ENCODE measurements around the gene BMPR1A.
"Not testable (repeated sequence)": the region's sequence is repeated elsewhere in the genome, so short reads cannot be mapped to it uniquely, and the experiment has no call there.

The BMPR1A gene

GRCh38 chr10:86904600-86904999, 148.2 kb downstream of the BMPR1A start:
- Histone ChIP-seq H3K4me1 (ENCODE audit: control insufficient read depth, low read depth, low read length) (no peaks in the 10 kb centered on the region), H3K27ac (ENCODE audit: low read length) (no peak overlapping the region), H3K9me3 (ENCODE audit: control insufficient read depth, low read depth, low read length) (no peaks in the 10 kb centered on the region), H3K27me3 (ENCODE audit: control insufficient read depth, insufficient read depth, low read length) (no peaks in the 10 kb centered on the region), H3K4me3 (ENCODE audit: low read length) (no peak overlapping the region), H3K9ac (ENCODE audit: low read length) (no peak overlapping the region), H3K36me3 (ENCODE audit: control insufficient read depth, low read depth, low read length) (peaks cover 77% of the 10 kb centered on the region)

- Histone ChIP-seq H3K4me1 (ENCODE audit: control insufficient read depth, low read depth, low read length) (no peaks in the 10 kb centered on the region), H3K4me3 (ENCODE audit: low read length) (no peak overlapping the region), H3K36me3 (ENCODE audit: control insufficient read depth, low read depth, low read length) (peaks cover 70% of the 10 kb centered on the region), H3K9ac (ENCODE audit: low read length) (no peak overlapping the region), H3K9me3 (ENCODE audit: control insufficient read depth, low read depth, low read length) (no peaks in the 10 kb centered on the region), H3K27ac (ENCODE audit: low read length) (no peak overlapping the region), H3K27me3 (ENCODE audit: control insufficient read depth, insufficient read depth, low read length) (no peaks in the 10 kb centered on the region)
These were observed 149.0 kb downstream of the BMPR1A start for GRCh38 chr10:86905429-86905828.

GRCh38 chr10:86914734-86915133, 158.3 kb downstream of the BMPR1A start:
- Histone ChIP-seq H3K9me3 (ENCODE audit: control insufficient read depth, low read depth, low read length) (no peaks in the 10 kb centered on the region), H3K27ac (ENCODE audit: low read length) (no peak overlapping the region), H3K27me3 (ENCODE audit: control insufficient read depth, insufficient read depth, low read length) (no peaks in the 10 kb centered on the region), H3K4me1 (ENCODE audit: control insufficient read depth, low read depth, low read length) (no peaks in the 10 kb centered on the region), H3K4me3 (ENCODE audit: low read length) (no peak overlapping the region), H3K36me3 (ENCODE audit: control insufficient read depth, low read depth, low read length) (peaks cover 68% of the 10 kb centered on the region), H3K9ac (ENCODE audit: low read length) (no peak overlapping the region)

- H3K36me3 ChIP-seq (ENCODE audit: control insufficient read depth, low read depth, low read length) = peaks cover 82% of the 10 kb centered on the region
- H3K4me3 ChIP-seq (ENCODE audit: low read length) = no peak overlapping the region
- no peaks in the 10 kb centered on the region for H3K9me3 ChIP-seq (ENCODE audit: control insufficient read depth, low read depth, low read length)
- no peaks in the 10 kb centered on the region for H3K27me3 ChIP-seq (ENCODE audit: control insufficient read depth, insufficient read depth, low read length)
- no peaks in the 10 kb centered on the region for H3K4me1 ChIP-seq (ENCODE audit: control insufficient read depth, low read depth, low read length)
- H3K9ac ChIP-seq (ENCODE audit: low read length) = no peak overlapping the region
- no peak overlapping the region for H3K27ac ChIP-seq (ENCODE audit: low read length)
These were observed 161.6 kb downstream of the BMPR1A start for GRCh38 chr10:86918022-86918471.

GRCh38 chr10:86922553-86922961, 166.1 kb downstream of the BMPR1A start:
- Histone ChIP-seq H3K36me3 (ENCODE audit: control insufficient read depth, low read depth, low read length) (peaks cover 61% of the 10 kb centered on the region), H3K27ac (ENCODE audit: low read length) (no peak overlapping the region), H3K4me3 (ENCODE audit: low read length) (no peak overlapping the region), H3K9me3 (ENCODE audit: control insufficient read depth, low read depth, low read length) (no peaks in the 10 kb centered on the region), H3K4me1 (ENCODE audit: control insufficient read depth, low read depth, low read length) (no peaks in the 10 kb centered on the region), H3K27me3 (ENCODE audit: control insufficient read depth, insufficient read depth, low read length) (no peaks in the 10 kb centered on the region), H3K9ac (ENCODE audit: low read length) (no peak overlapping the region)

- Histone ChIP-seq H3K27ac (ENCODE audit: low read length) (no peak overlapping the region), H3K4me3 (ENCODE audit: low read length) (no peak overlapping the region), H3K9me3 (ENCODE audit: control insufficient read depth, low read depth, low read length) (no peaks in the 10 kb centered on the region), H3K36me3 (ENCODE audit: control insufficient read depth, low read depth, low read length) (peaks cover 34% of the 10 kb centered on the region), H3K4me1 (ENCODE audit: control insufficient read depth, low read depth, low read length) (no peaks in the 10 kb centered on the region), H3K9ac (ENCODE audit: low read length) (no peak overlapping the region), H3K27me3 (ENCODE audit: control insufficient read depth, insufficient read depth, low read length) (no peaks in the 10 kb centered on the region)
These were observed 173.3 kb downstream of the BMPR1A start for GRCh38 chr10:86929468-86930380.

- Histone ChIP-seq H3K27ac (ENCODE audit: low read length) (no peak overlapping the region), H3K27me3 (ENCODE audit: control insufficient read depth, insufficient read depth, low read length) (no peaks in the 10 kb centered on the region), H3K36me3 (ENCODE audit: control insufficient read depth, low read depth, low read length) (peaks cover 29% of the 10 kb centered on the region), H3K4me3 (ENCODE audit: low read length) (no peak overlapping the region), H3K9me3 (ENCODE audit: control insufficient read depth, low read depth, low read length) (no peaks in the 10 kb centered on the region), H3K4me1 (ENCODE audit: control insufficient read depth, low read depth, low read length) (no peaks in the 10 kb centered on the region), H3K9ac (ENCODE audit: low read length) (no peak overlapping the region)
These were observed 175.5 kb downstream of the BMPR1A start for GRCh38 chr10:86931872-86932271.

- no peak overlapping the region for H3K27ac ChIP-seq (ENCODE audit: low read length)
- H3K4me3 ChIP-seq (ENCODE audit: low read length) = no peak overlapping the region
- no peaks in the 10 kb centered on the region for H3K27me3 ChIP-seq (ENCODE audit: control insufficient read depth, insufficient read depth, low read length)
- H3K9ac ChIP-seq (ENCODE audit: low read length) = no peak overlapping the region
- no peaks in the 10 kb centered on the region for H3K4me1 ChIP-seq (ENCODE audit: control insufficient read depth, low read depth, low read length)
- H3K36me3 ChIP-seq (ENCODE audit: control insufficient read depth, low read depth, low read length) = peaks cover 24% of the 10 kb centered on the region
- no peaks in the 10 kb centered on the region for H3K9me3 ChIP-seq (ENCODE audit: control insufficient read depth, low read depth, low read length)
These were observed 176.3 kb downstream of the BMPR1A start for GRCh38 chr10:86932674-86933073.

- H3K27ac ChIP-seq (ENCODE audit: low read length); H3K4me3 ChIP-seq (ENCODE audit: low read length); H3K9ac ChIP-seq (ENCODE audit: low read length); H3K9me3 ChIP-seq (ENCODE audit: control insufficient read depth, low read depth, low read length); H3K4me1 ChIP-seq (ENCODE audit: control insufficient read depth, low read depth, low read length); H3K27me3 ChIP-seq (ENCODE audit: control insufficient read depth, insufficient read depth, low read length): not testable (repeated sequence)
- H3K36me3 ChIP-seq (ENCODE audit: control insufficient read depth, low read depth, low read length) = peaks cover 16% of the 10 kb centered on the region
These were observed 177.8 kb downstream of the BMPR1A start for GRCh38 chr10:86934162-86934711.

- H3K4me1 ChIP-seq (ENCODE audit: control insufficient read depth, low read depth, low read length) = no peaks in the 10 kb centered on the region
- no peak overlapping the region for H3K4me3 ChIP-seq (ENCODE audit: low read length)
- no peaks in the 10 kb centered on the region for H3K27me3 ChIP-seq (ENCODE audit: control insufficient read depth, insufficient read depth, low read length)
- H3K9ac ChIP-seq (ENCODE audit: low read length) = no peak overlapping the region
- peaks cover under 1% of the 10 kb centered on the region for H3K36me3 ChIP-seq (ENCODE audit: control insufficient read depth, low read depth, low read length)
- H3K9me3 ChIP-seq (ENCODE audit: control insufficient read depth, low read depth, low read length) = no peaks in the 10 kb centered on the region
- H3K27ac ChIP-seq (ENCODE audit: low read length) = no peak overlapping the region
These were observed 180.5 kb downstream of the BMPR1A start for GRCh38 chr10:86936661-86937501.

GRCh38 chr10:86937502-86938154, 181.2 kb downstream of the BMPR1A start:
- Histone ChIP-seq H3K4me1 (ENCODE audit: control insufficient read depth, low read depth, low read length) (no peaks in the 10 kb centered on the region), H3K36me3 (ENCODE audit: control insufficient read depth, low read depth, low read length) (no peaks in the 10 kb centered on the region), H3K9ac (ENCODE audit: low read length) (no peak overlapping the region), H3K4me3 (ENCODE audit: low read length) (no peak overlapping the region), H3K27ac (ENCODE audit: low read length) (no peak overlapping the region), H3K9me3 (ENCODE audit: control insufficient read depth, low read depth, low read length) (no peaks in the 10 kb centered on the region), H3K27me3 (ENCODE audit: control insufficient read depth, insufficient read depth, low read length) (no peaks in the 10 kb centered on the region)

Measured in iPS-18a (cell line).